GM03348 (cell line): ENCODE results near the gene NXN.
"Not testable (repeated sequence)": the region's sequence is repeated elsewhere in the genome, so short reads cannot be mapped to it uniquely, and the experiment has no call there.

Source experiments
- DNase-seq: peaks from one replicate; pipeline ENCODE4 v3.0.0; 2012; ENCODE audit warnings: low spot score

NXN gene

DNA sequence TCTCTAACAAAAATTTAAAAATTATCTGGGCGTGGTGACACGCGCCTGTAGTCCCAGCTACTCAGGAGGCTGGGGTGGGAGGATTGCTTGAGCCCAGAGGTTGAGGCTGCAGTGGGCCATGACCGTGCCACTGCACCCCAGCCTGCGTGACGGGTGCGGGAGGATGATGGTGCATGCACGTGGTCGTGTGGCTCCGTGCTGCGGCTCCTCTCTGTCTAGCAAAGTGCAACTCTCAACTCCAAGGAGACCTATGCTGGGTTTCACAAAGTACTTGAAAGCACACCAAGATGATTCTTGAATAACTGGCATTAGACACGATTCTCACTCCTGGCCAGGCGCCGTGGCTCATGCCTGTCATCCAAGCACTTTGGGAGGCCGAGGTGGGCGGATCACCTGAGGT lies 25.8 kb downstream of the NXN start:
- DNase-seq, result no peak

GRCh38 chr17:952592-952991 lies 27.0 kb downstream of the NXN start:
- not testable (repeated sequence) for DNase-seq

DNA sequence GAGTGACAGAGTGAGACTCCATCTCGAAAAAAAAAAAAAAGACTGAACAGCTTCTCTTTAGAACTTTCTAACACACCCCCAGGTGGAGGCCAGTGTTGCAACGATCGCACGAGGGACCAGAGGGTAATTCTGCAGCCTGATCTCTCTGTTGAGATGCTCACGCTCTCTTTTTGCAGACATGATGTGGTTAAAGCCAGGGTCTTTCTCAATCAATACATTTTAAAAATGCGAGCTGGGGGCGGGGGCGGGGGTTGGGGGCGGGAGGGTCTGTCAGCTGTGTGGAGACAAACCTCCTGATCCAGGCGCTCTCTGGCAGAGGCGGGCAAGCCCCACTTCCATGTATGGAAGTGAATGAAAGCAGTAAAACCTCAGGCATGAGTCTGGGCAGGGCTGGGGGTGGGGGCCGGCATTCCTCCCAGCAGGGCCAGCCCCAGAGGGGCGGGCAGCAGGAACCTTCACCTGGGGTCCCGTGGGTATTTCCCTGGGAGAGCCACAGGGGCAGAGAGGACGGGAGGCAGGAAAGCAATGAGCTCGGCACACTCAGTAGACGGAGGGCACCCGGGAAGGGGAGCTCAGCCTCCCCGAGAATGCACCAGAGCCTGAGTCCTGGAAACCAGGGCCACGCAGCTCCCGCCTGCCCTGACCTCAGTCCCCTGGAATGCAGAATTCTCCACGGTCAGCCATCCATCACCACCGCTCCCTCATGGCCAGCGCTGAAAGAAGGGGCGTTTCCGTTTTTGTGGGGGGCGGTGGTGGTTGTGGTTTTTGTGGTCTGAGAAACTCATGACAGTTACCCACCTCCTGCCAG lies 28.0 kb downstream of the NXN start:
- peak; percentile 91 for DNase-seq

- no peak for DNase-seq
Observed at GRCh38 chr17:949623-950303, 29.8 kb downstream of the NXN start.

GRCh38 chr17:948284-948852 lies 31.2 kb downstream of the NXN start:
- no peak for DNase-seq

GRCh38 chr17:946510-947236 lies 32.9 kb downstream of the NXN start:
- DNase-seq, result no peak

GRCh38 chr17:945672-946071 lies 33.9 kb downstream of the NXN start:
- DNase-seq, result no peak

GRCh38 chr17:944266-944826 lies 35.2 kb downstream of the NXN start:
- DNase-seq, result no peak

GRCh38 chr17:935485-935884 lies 44.1 kb downstream of the NXN start:
- no peak for DNase-seq

- DNase-seq, result peak; percentile 88
Observed at GRCh38 chr17:933312-934073, 46.1 kb downstream of the NXN start.

GRCh38 chr17:930258-930657 lies 49.3 kb downstream of the NXN start:
- no peak for DNase-seq

GRCh38 chr17:929586-929985 lies 50.0 kb downstream of the NXN start:
- no peak for DNase-seq

DNA sequence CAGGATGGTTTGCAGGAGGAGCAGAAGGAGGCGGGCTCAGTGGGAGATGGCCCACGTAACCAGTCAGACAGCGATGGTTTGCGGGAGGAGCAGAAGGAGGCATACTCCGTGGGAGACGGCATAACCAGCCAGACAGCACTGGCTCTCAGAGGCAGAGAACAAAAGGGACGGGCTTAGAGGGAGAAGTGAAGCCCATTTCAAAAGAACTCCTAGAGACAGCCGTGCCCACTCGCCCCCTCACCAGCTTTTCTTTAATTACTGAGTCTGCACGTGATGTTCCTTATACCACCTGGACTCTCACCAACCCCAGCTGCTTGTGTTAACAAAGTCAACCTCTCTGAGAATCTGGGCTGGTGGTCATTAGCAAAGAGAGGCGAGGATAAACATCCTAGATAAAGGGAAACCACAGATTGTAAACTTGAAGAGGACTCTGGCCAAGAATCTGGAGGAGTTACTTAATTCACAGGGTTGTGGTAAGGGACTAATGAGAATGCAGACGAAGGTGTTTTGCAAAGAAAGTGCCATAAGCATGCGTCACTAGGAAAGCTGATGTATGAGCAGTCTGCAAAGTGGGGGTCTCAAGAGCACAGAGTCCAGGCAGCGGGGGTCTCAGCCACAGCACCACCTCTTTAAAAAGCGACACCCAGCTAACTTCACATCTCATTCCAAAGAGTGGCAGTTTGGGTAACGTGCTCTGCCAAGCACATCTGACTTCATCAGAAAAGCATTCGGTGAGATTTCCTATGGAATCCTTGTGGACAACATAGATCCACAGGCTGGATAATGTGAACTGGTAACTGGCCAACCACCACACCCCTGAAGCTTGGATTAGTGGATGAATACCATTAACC lies 51.7 kb downstream of the NXN start:
- DNase-seq, result peak; percentile 90

GRCh38 chr17:925817-926216 lies 53.8 kb downstream of the NXN start:
- no peak for DNase-seq

- DNase-seq, result no peak
Observed at GRCh38 chr17:924711-925475, 54.7 kb downstream of the NXN start.

DNA sequence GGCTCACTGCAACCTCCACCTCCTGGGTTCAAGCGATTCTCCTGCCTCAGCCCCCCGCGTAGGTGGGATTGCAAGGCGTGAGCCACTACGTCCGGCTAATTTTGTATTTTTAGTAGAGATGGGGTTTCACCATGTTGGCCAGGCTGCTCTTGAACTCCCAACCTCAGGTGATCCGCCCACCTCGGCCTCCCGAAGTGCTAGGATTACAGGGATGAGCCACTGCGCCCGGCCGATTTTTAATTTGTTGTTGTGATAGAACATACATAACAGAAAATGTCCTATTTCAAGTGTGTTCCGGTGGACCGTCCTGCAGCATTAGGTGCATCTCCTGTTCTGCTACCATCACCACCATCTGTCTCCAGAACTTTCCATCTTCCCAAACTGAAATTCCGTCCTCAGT lies 55.3 kb downstream of the NXN start:
- DNase-seq, result not testable (repeated sequence)

DNA sequence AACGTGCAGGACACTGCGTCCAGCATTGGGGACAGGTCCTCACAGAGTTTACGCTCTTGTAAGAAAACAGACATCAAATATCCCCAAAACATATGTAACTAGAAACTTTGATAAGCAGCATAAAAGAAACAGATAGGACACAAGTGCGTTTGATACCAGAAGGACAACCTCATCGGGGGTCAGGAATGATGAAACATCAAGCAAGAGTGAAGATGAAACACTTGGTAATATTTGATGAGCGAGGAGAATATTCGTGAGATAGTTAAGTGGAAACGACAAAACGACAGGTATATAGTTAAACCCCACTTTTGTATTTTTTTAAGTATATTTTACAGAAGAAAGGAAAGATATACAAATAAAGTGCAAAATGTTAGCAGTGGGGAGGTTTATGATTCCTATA lies 55.9 kb downstream of the NXN start:
- DNase-seq, result no peak

- no peak for DNase-seq
Observed at GRCh38 chr17:921161-921560, 58.4 kb downstream of the NXN start.

DNA sequence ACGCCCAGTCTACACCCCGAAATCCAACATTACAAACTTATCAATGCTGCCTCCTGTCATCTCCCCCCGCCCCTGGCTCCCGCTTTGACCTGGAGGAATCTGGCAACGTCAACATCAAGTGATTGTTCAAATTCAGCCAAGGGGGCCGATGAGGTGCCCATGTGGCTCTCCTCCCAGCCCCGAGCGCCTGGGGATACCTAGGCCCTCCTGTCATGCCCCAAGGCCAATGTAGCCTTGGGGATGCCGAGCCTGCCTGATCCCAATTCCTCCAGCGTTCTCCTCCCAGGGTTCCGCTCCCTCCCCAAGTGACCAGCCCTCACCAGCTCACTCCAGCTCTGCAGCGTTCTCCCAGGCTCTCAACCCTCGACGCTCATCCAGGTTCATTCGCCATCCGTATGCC lies 59.4 kb downstream of the NXN start:
- DNase-seq, result no peak
